K562 (cell line): ENCODE measurements around the gene PDCD1. TPM values are rescaled to one million over a fixed set of nuclear protein-coding genes. Genes with fewer than 3 reads are reported as not detected.

Experiments
- E2F8 ChIP-seq: fragments of 450-650 bp; IDR thresholded peaks from 2 replicates; pipeline ENCODE4 v1.7.1; 2018; ENCODE audit warnings: mild to moderate bottlenecking, low read depth; ENCODE audit not compliant: partially characterized antibody
- ETV1 ChIP-seq: fragments of 450-650 bp; conservative IDR thresholded peaks from 2 replicates; pipeline ENCODE4 v1.6.1; 2016; ENCODE audit warnings: missing genetic modification characterization, control low read depth, low read depth, missing compliant biosample characterization
- GABPB2 ChIP-seq: fragments of 250-450 bp; sonication (Bioruptor Pico); conservative IDR thresholded peaks from 2 replicates; pipeline ENCODE4 v1.5.1; 2021; ENCODE audit warnings: mild to moderate bottlenecking
- KAT7 ChIP-seq: sonication (generic); formaldehyde crosslinking; IDR thresholded peaks from 2 replicates; pipeline ENCODE4 v1.8.0; 2022; ENCODE audit warnings: missing genetic modification reagents, mild to moderate bottlenecking, borderline replicate concordance
- MCM5 ChIP-seq: fragments of 450-650 bp; IDR thresholded peaks from 2 replicates; pipeline ENCODE4 v1.6.1; 2016; ENCODE audit warnings: low read depth
- NFIX ChIP-seq: fragments of 250-450 bp; sonication (Bioruptor Pico); IDR thresholded peaks from 2 replicates; pipeline ENCODE4 v1.4.0; 2020; ENCODE audit warnings: low read depth, mild to moderate bottlenecking, moderate library complexity
- NR1H2 ChIP-seq: sonication (generic); formaldehyde crosslinking; IDR thresholded peaks from 2 replicates; pipeline ENCODE4 v1.4.0; 2020; ENCODE audit warnings: mild to moderate bottlenecking, missing genetic modification reagents
- PATZ1 ChIP-seq: fragments of 250-450 bp; sonication (Bioruptor Pico); IDR thresholded peaks from 2 replicates; pipeline ENCODE4 v1.5.0; 2020; ENCODE audit warnings: mild to moderate bottlenecking, borderline replicate concordance
- PREB ChIP-seq: sonication (generic); formaldehyde crosslinking; IDR thresholded peaks from 2 replicates; pipeline ENCODE4 v1.8.1; 2023; ENCODE audit warnings: mild to moderate bottlenecking, missing genetic modification reagents
- RNF219 ChIP-seq: fragments of 250-450 bp; sonication (Bioruptor Pico); IDR thresholded peaks from 2 replicates; pipeline ENCODE4 v1.5.0; 2022; ENCODE audit warnings: mild to moderate bottlenecking
- SIX5 ChIP-seq, 2 experiments: IDR thresholded peaks; 2 replicates each; pipeline ENCODE4 v1.6.1; 2011; ENCODE audit warnings: low read length in 2 of 2, borderline replicate concordance in 1 of 2, low read depth in 1 of 2, mild to moderate bottlenecking in 1 of 2, moderate library complexity in 1 of 2; ENCODE audit not compliant: insufficient read depth in 1 of 2
- SRSF9 ChIP-seq: fragments of 200-400 bp; formaldehyde crosslinking; IDR thresholded peaks from 2 replicates; pipeline ENCODE4 v1.6.1; 2017; ENCODE audit warnings: low read depth, low read length, borderline replicate concordance
- TAF9B ChIP-seq: fragments of 450-650 bp; IDR thresholded peaks from 2 replicates; pipeline ENCODE4 v1.6.1; 2018; ENCODE audit warnings: mild to moderate bottlenecking; ENCODE audit not compliant: partially characterized antibody
- THAP7 ChIP-seq: fragments of 250-450 bp; sonication (Bioruptor Pico); IDR thresholded peaks from 2 replicates; pipeline ENCODE4 v1.5.0; 2021
- ZBTB8A ChIP-seq: fragments of 450-650 bp; IDR thresholded peaks from 2 replicates; pipeline ENCODE4 v1.6.1; 2018; ENCODE audit warnings: mild to moderate bottlenecking, moderate library complexity; ENCODE audit not compliant: partially characterized antibody
- ZNF830 ChIP-seq: fragments of 250-450 bp; sonication (Bioruptor Pico); IDR thresholded peaks from 2 replicates; pipeline ENCODE4 v1.5.0; 2021; ENCODE audit warnings: mild to moderate bottlenecking
- ZZZ3 ChIP-seq: fragments of 450-650 bp; IDR thresholded peaks from 2 replicates; pipeline ENCODE4 v1.6.1; 2016; ENCODE audit warnings: antibody characterized with exemption, mild to moderate bottlenecking, moderate library complexity
- polyA plus RNA-seq, 8 experiments: library from polyadenylated mRNA; depleted of rRNA in 4 of 8; stranded (reverse) in 5 of 8; unstranded in 3 of 8; fragments of >200 nt; fragmentation: Nextera tagmentation in 2 of 8; fragmentation: Illumina TruSeq in 1 of 8; extraction: Ambion mirVana in 2 of 8; extraction: Trizol in 1 of 8; gene quantifications; 2 replicates each; pipeline versions ENCODE4 v1.2.1 to v1.2.3, GENCODE V29; 2011 to 2014; ENCODE audit warnings: inconsistent platforms in 1 of 8, missing spikeins in 1 of 8
- total RNA-seq, 7 experiments: library from RNA; depleted of rRNA in 6 of 7; stranded (reverse); fragments of >200 nt in 6 of 7; fragmentation: Illumina TruSeq in 2 of 7; extraction: Trizol in 2 of 7; gene quantifications; 2 replicates each; pipeline versions ENCODE4 v1.2.1 to v1.2.3, GENCODE V29; 2011 to 2021; ENCODE audit warnings: low replicate concordance in 1 of 7

PDCD1 gene
- total and polyA plus RNA-seq, 9 of the 15 experiments (the other 6 are each of a cell fraction or from before 2014, with no cell fraction given), result 0.15 to 2.5 (median 1.0) TPM; not detected in 2

GRCh38 chr2:241882091-241882625 lies 23.5 kb upstream of the PDCD1 start (continued):
- TF ChIP-seq E2F8 (no peak), KAT7 (CRISPR knock-in tag) (no peak), ZZZ3 (no peak), ETV1 (tag) (no peak), PREB (CRISPR knock-in tag) (no peak), TAF9B (no peak), ZBTB8A (no peak), ZNF830 (CRISPR knock-in tag) (no peak), SIX5 (IDR thresholded peaks at IDR 0.05; ENCODE audit: borderline replicate concordance in 1 of 2, insufficient read depth in 1 of 2, low read depth in 1 of 2, low read length in 2 of 2) (no peak), THAP7 (CRISPR knock-in tag) (no peak), SRSF9 (no peak), NFIX (no peak), RNF219 (CRISPR knock-in tag) (no peak), MCM5 (no peak), GABPB2 (CRISPR knock-in tag) (no peak), PATZ1 (no peak), NR1H2 (CRISPR knock-in tag) (no peak)
